HG02678 (cell line): Measurements from ENCODE around the gene RRAD.
A peak's percentile ranks its signal among the peaks of the same experiment; 100 is the strongest.

Experiments
- ATAC-seq: cut with Tn5 transposase; IDR thresholded peaks from one replicate; pipeline ENCODE4 v1.9.1; 2021; ENCODE audit warnings: mild to moderate bottlenecking, moderate library complexity; ENCODE audit not compliant: unreplicated experiment

The RRAD gene

GRCh38 chr16:66886914-66887313 is 38.4 kb downstream of the RRAD start:
- ATAC-seq, result no peak

GRCh38 chr16:66886321-66886720 is 39.0 kb downstream of the RRAD start:
- no peak for ATAC-seq

- ATAC-seq, result no peak
These were observed 39.8 kb downstream of the RRAD start for GRCh38 chr16:66885491-66885890.

- ATAC-seq, result no peak
These were observed 42.6 kb downstream of the RRAD start for GRCh38 chr16:66882702-66883101.

GRCh38 chr16:66881964-66882508 is 43.3 kb downstream of the RRAD start:
- no peak for ATAC-seq

GRCh38 chr16:66881560-66881959 is 43.8 kb downstream of the RRAD start:
- ATAC-seq, result no peak

GRCh38 chr16:66881014-66881417 is 44.3 kb downstream of the RRAD start:
- peak; percentile 3 for ATAC-seq

- ATAC-seq, result peak; percentile 96
These were observed 44.9 kb downstream of the RRAD start, which contains the start of gene PDP2 for GRCh38 chr16:66880288-66881013. TSS of gene PDP2 (plus strand) at chr16:66880515. CDS start at chr16:66884285, 3,770 bp downstream.

GRCh38 chr16:66878067-66878466 is 47.3 kb downstream of the RRAD start:
- no peak for ATAC-seq

- ATAC-seq, result no peak
These were observed 51.1 kb downstream of the RRAD start for GRCh38 chr16:66874079-66874775.

- ATAC-seq, result no peak
These were observed 51.7 kb downstream of the RRAD start for GRCh38 chr16:66873685-66874055.

- ATAC-seq, result peak; percentile 87
These were observed 52.2 kb downstream of the RRAD start for GRCh38 chr16:66872943-66873684.

GRCh38 chr16:66872559-66872942 is 52.8 kb downstream of the RRAD start:
- ATAC-seq, result no peak

- no peak for ATAC-seq
These were observed 53.5 kb downstream of the RRAD start for GRCh38 chr16:66871840-66872239.
